ENCODE data around the gene RPRD1B.

Gene RPRD1B

DNA sequence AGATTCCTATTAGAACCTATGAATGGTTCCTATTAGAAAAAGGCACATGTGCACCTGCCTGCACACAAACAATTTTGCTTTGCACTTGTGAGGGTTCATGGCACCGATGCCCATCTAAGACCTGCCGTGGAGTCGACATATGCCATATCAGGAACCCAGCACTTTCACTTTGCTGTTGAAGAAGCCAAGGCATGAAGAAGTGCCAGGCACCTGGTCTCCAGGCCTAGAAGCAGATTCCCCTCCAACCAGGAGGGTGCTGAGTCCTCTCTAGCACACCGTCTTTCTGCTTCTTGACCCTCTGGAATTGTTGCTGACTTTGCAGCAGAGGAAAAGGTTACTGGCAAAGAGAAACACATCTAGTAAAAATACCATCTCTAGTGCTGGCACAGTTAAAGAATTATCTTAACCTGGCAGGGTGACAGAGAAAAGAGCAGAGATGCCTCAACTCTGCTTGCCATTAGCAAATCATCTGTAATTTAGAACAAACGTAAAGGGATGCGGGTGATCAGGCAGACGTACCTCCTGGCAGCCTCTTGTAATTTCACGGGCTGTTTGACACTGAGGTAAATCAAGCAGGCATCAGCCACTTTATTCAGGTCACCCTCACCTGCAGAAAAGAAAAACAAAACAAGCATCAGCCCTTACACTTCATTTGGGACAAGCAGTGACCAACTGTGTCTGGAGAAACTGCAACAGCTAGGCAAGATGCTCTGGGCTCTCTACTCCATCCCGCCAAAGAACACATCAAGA is 37.5 kb upstream of the RPRD1B start:
- Histone ChIP-seq H3K9me3 (ENCODE audit: insufficient read depth, low read length, severe bottlenecking) (no peaks in the 10 kb centered on the region), H4K20me1 (ENCODE audit: insufficient read depth, low read length) (peaks cover 10% of the 10 kb centered on the region), H3K4me1 (ENCODE audit: insufficient read depth, low read length) (no peaks in the 10 kb centered on the region), H3K9ac (ENCODE audit: low read depth, low read length) (no peak overlapping the region), H2AFZ (ENCODE audit: low read depth, low read length) (no peak overlapping the region), H3K4me3 (ENCODE audit: low read depth in 1 of 2, low read length in 2 of 2) (no peak overlapping the region), H3K27ac (ENCODE audit: low read length) (no peak overlapping the region), H3K36me3 (ENCODE audit: insufficient read depth, low read length) (peaks cover 95% of the 10 kb centered on the region), H3K4me2 (ENCODE audit: insufficient read depth, low read length) (no peak overlapping the region), H3K27me3 (ENCODE audit: insufficient read depth, low read length, poor library complexity) (no peaks in the 10 kb centered on the region), H3K79me2 (ENCODE audit: insufficient read depth, low read length) (no peaks in the 10 kb centered on the region)
- ATAC-seq (ENCODE audit: insufficient read depth, low read depth) (no peak), DNase-seq (no peak)
- TF ChIP-seq, protein P1, sequence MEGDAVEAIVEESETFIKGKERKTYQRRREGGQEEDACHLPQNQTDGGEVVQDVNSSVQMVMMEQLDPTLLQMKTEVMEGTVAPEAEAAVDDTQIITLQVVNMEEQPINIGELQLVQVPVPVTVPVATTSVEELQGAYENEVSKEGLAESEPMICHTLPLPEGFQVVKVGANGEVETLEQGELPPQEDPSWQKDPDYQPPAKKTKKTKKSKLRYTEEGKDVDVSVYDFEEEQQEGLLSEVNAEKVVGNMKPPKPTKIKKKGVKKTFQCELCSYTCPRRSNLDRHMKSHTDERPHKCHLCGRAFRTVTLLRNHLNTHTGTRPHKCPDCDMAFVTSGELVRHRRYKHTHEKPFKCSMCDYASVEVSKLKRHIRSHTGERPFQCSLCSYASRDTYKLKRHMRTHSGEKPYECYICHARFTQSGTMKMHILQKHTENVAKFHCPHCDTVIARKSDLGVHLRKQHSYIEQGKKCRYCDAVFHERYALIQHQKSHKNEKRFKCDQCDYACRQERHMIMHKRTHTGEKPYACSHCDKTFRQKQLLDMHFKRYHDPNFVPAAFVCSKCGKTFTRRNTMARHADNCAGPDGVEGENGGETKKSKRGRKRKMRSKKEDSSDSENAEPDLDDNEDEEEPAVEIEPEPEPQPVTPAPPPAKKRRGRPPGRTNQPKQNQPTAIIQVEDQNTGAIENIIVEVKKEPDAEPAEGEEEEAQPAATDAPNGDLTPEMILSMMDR (IDR thresholded peaks at IDR 0.05; ENCODE audit: borderline replicate concordance, extremely low read depth, low read length, poor library complexity, severe bottlenecking), result no peak
- no peak for TF ChIP-seq EZH2 (IDR thresholded peaks at IDR 0.05; ENCODE audit: borderline replicate concordance, low read depth, low read length, severe bottlenecking)

DNA sequence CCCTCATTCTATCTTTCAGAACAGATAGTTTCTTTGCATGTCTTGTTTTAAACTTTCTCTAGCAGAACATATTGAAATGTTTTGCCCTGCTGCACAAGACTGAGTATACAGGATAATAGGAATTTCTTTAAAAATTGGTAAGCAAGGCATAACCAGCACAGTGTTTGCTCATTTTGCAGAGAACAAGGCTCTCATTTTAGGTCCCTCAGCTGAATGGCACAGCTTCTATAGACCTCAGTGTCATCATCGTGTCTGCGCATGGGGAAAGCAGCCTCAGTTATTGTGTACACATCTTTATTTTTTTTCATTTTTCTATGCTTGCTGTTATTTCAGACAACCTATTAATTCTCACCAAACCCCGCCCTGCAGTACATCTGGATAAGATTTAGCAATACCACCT is 36.0 kb upstream of the RPRD1B start:
- DNase-seq (no peak), ATAC-seq (ENCODE audit: insufficient read depth, low read depth) (no peak)
- Histone ChIP-seq H4K20me1 (ENCODE audit: insufficient read depth, low read length) (peaks cover 12% of the 10 kb centered on the region), H3K4me2 (ENCODE audit: insufficient read depth, low read length) (no peak overlapping the region), H3K27me3 (ENCODE audit: insufficient read depth, low read length, poor library complexity) (no peaks in the 10 kb centered on the region), H2AFZ (ENCODE audit: low read depth, low read length) (no peak overlapping the region), H3K9me3 (ENCODE audit: insufficient read depth, low read length, severe bottlenecking) (no peaks in the 10 kb centered on the region), H3K4me1 (ENCODE audit: insufficient read depth, low read length) (no peaks in the 10 kb centered on the region), H3K4me3 (ENCODE audit: low read depth in 1 of 2, low read length in 2 of 2) (no peak overlapping the region), H3K36me3 (ENCODE audit: insufficient read depth, low read length) (peaks cover 95% of the 10 kb centered on the region), H3K79me2 (ENCODE audit: insufficient read depth, low read length) (no peaks in the 10 kb centered on the region), H3K27ac (ENCODE audit: low read length) (no peak overlapping the region), H3K9ac (ENCODE audit: low read depth, low read length) (no peak overlapping the region)
- TF ChIP-seq, protein P1 (IDR thresholded peaks at IDR 0.05; ENCODE audit: borderline replicate concordance, extremely low read depth, low read length, poor library complexity, severe bottlenecking), result no peak
- TF ChIP-seq EZH2 (IDR thresholded peaks at IDR 0.05; ENCODE audit: borderline replicate concordance, low read depth, low read length, severe bottlenecking), result no peak

DNA sequence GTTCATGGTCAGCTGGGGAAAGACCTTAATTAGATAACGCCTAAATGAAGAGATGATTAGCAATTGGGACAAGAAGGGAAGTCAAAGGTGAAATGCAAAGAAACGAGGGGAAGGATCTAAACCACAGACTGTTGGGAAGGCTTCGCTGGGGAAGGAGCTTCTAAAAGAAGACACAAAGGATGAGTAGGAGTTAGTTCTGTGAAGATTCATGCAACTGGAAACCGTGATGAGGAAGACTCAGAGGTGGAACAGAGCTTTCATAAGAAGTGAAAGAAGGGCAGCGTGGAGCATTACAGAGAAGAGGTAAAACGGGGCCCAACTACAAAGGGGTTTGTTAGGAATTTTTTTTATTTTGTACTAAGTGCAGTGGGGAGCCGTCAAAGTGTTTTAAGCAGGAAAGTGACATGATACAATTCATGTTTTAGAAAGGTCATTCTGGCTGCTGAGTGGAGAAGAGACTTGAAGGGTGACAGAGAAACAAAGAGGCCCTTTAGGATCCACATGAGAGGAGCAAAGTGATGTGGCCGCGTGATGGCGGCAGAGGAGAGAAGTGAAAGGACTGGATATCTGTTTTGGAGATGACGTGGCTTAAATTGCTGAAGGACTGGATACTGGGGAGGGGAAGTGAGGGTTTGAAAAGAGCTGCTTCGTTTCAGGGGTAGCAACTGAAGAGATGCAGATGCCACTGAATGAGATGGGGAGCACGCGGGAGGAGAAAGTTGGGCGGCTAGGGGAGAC is 33.9 kb upstream of the RPRD1B start:
- no peak for DNase-seq
- H3K4me3 ChIP-seq (ENCODE audit: low read depth in 1 of 2, low read length in 2 of 2), result no peak overlapping the region
- no peak overlapping the region for H3K4me2 ChIP-seq (ENCODE audit: insufficient read depth, low read length)
- no peak overlapping the region for H3K27ac ChIP-seq (ENCODE audit: low read length)
- H3K9me3 ChIP-seq (ENCODE audit: insufficient read depth, low read length, severe bottlenecking), result no peaks in the 10 kb centered on the region
- H3K9ac ChIP-seq (ENCODE audit: low read depth, low read length), result no peak overlapping the region
- no peak for ATAC-seq (ENCODE audit: insufficient read depth, low read depth)
- H4K20me1 ChIP-seq (ENCODE audit: insufficient read depth, low read length), result 0 out of 2 replicates have a peak, but pooled peaks cover 2% of the 10 kb centered on the region
- TF ChIP-seq EZH2 (IDR thresholded peaks at IDR 0.05; ENCODE audit: borderline replicate concordance, low read depth, low read length, severe bottlenecking), result no peak
- TF ChIP-seq, protein P1 (IDR thresholded peaks at IDR 0.05; ENCODE audit: borderline replicate concordance, extremely low read depth, low read length, poor library complexity, severe bottlenecking), result no peak
- H2AFZ ChIP-seq (ENCODE audit: low read depth, low read length), result no peak overlapping the region
- H3K36me3 ChIP-seq (ENCODE audit: insufficient read depth, low read length), result peaks cover 96% of the 10 kb centered on the region
- H3K79me2 ChIP-seq (ENCODE audit: insufficient read depth, low read length), result no peaks in the 10 kb centered on the region
- no peaks in the 10 kb centered on the region for H3K4me1 ChIP-seq (ENCODE audit: insufficient read depth, low read length)
- no peaks in the 10 kb centered on the region for H3K27me3 ChIP-seq (ENCODE audit: insufficient read depth, low read length, poor library complexity)

Measured in DND-41 (cell line).